ENCODE measurements around the gene DDAH1.

GRCh38 chr1:85358702-85359438 lies 106.1 kb downstream of the DDAH1 start:
- TF ChIP-seq CTCF (IDR thresholded peaks at IDR 0.05), result no peak
- no peak for TF ChIP-seq POLR2A (IDR thresholded peaks at IDR 0.05)

Data from uterus (tissue), 2 donors.